RWPE2 (cell line): ENCODE results near the gene TPCN2.

Experiments used
- ATAC-seq: fragments of 200-7000 bp; cut with Tn5 transposase; 3 replicates; pipeline ENCODE4 v1.9.1; 2021; ENCODE audit warnings: low read depth
- DNase-seq: peaks from one replicate; pipeline ENCODE4 v3.0.0-alpha.2; 2020; ENCODE audit warnings: low spot score
- H3K27ac ChIP-seq: fragments of 450-650 bp; 2 replicates; pipeline ENCODE4 v1.5.1; 2017; ENCODE audit warnings: mild to moderate bottlenecking; ENCODE audit not compliant: poor library complexity, severe bottlenecking
- H3K27me3 ChIP-seq: fragments of 250-450 bp; sonication (Bioruptor Pico); 2 replicates; pipeline ENCODE4 v1.5.1; 2021; ENCODE audit warnings: mild to moderate bottlenecking, moderate library complexity; ENCODE audit not compliant: insufficient read depth, poor library complexity, severe bottlenecking
- H3K36me3 ChIP-seq: fragments of 250-450 bp; sonication (Bioruptor Pico); 2 replicates; pipeline ENCODE4 v1.5.1; 2020; ENCODE audit warnings: low read depth, mild to moderate bottlenecking, moderate library complexity
- H3K4me1 ChIP-seq: fragments of 250-450 bp; sonication (Bioruptor Pico); 2 replicates; pipeline ENCODE4 v1.5.1; 2021; ENCODE audit warnings: mild to moderate bottlenecking, moderate library complexity; ENCODE audit not compliant: insufficient read depth, poor library complexity, severe bottlenecking
- H3K4me3 ChIP-seq: fragments of 250-450 bp; sonication (Bioruptor Pico); 2 replicates; pipeline ENCODE4 v1.5.1; 2021; ENCODE audit warnings: mild to moderate bottlenecking, moderate library complexity; ENCODE audit not compliant: severe bottlenecking
- H3K9me3 ChIP-seq: fragments of 250-450 bp; sonication (Bioruptor Pico); 2 replicates; pipeline ENCODE4 v1.5.1; 2021; ENCODE audit warnings: mild to moderate bottlenecking, moderate library complexity; ENCODE audit not compliant: severe bottlenecking
- TF ChIP-seq, protein P1 (sequence below): fragments of 450-650 bp; IDR thresholded peaks from one replicate; pipeline ENCODE4 v1.5.1; 2017; ENCODE audit warnings: mild to moderate bottlenecking, moderate library complexity; ENCODE audit not compliant: poor library complexity, severe bottlenecking

TPCN2 gene

DNA sequence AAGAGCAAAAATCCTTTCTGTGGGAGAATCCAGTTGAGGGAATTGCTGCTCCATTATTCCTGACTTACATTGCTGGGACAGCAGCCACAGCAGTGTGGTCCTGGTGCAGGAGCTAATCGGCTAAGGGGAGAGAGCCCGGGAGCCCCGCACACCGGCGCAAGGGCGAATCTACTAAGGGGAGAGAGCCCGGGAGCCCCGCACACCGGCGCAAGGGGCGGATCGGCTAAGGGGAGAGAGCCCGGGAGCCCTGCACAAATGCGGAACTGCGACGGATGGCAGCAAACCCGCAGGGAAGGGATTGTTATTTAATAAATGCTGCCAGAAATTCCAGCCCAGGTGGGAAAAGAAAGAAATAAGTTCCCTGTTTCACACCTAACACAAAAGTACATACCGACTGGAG lies 43.5 kb downstream of the TPCN2 start:
- DNase-seq (no peak), ATAC-seq (no peak)
- no peak overlapping the region for H3K27ac ChIP-seq
- H3K4me1 ChIP-seq: peaks cover 3% of the 10 kb centered on the region
- H3K36me3 ChIP-seq: peaks cover 30% of the 10 kb centered on the region
- H3K4me3 ChIP-seq: no peak overlapping the region
- TF ChIP-seq, protein P1, sequence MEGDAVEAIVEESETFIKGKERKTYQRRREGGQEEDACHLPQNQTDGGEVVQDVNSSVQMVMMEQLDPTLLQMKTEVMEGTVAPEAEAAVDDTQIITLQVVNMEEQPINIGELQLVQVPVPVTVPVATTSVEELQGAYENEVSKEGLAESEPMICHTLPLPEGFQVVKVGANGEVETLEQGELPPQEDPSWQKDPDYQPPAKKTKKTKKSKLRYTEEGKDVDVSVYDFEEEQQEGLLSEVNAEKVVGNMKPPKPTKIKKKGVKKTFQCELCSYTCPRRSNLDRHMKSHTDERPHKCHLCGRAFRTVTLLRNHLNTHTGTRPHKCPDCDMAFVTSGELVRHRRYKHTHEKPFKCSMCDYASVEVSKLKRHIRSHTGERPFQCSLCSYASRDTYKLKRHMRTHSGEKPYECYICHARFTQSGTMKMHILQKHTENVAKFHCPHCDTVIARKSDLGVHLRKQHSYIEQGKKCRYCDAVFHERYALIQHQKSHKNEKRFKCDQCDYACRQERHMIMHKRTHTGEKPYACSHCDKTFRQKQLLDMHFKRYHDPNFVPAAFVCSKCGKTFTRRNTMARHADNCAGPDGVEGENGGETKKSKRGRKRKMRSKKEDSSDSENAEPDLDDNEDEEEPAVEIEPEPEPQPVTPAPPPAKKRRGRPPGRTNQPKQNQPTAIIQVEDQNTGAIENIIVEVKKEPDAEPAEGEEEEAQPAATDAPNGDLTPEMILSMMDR: no peak
- no peaks in the 10 kb centered on the region for H3K27me3 ChIP-seq
- no peaks in the 10 kb centered on the region for H3K9me3 ChIP-seq

DNA sequence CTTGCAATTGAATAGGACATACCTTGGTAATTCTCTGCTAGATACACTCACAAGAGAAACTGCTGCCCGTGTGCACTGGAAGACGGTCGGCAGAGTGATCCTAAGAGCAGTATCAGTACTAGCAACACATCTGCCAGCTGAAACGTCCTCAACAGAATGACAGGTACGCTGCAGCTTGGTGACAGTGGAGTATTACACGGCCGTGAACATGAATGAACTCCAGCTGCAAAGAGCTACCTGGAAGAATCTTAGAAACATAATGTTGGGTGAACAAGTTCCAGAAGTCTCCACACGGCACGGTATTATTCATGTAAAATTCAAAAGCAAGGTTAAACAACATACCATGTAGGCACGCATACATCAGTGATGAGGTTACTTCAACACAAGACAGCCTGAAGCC lies 44.4 kb downstream of the TPCN2 start:
- Histone ChIP-seq H3K27me3 (no peaks in the 10 kb centered on the region), H3K4me3 (no peak overlapping the region), H3K9me3 (no peaks in the 10 kb centered on the region), H3K4me1 (peaks cover 3% of the 10 kb centered on the region), H3K36me3 (peaks cover 29% of the 10 kb centered on the region), H3K27ac (no peak overlapping the region)
- DNase-seq (no peak), ATAC-seq (no peak)
- TF ChIP-seq, protein P1: no peak

DNA sequence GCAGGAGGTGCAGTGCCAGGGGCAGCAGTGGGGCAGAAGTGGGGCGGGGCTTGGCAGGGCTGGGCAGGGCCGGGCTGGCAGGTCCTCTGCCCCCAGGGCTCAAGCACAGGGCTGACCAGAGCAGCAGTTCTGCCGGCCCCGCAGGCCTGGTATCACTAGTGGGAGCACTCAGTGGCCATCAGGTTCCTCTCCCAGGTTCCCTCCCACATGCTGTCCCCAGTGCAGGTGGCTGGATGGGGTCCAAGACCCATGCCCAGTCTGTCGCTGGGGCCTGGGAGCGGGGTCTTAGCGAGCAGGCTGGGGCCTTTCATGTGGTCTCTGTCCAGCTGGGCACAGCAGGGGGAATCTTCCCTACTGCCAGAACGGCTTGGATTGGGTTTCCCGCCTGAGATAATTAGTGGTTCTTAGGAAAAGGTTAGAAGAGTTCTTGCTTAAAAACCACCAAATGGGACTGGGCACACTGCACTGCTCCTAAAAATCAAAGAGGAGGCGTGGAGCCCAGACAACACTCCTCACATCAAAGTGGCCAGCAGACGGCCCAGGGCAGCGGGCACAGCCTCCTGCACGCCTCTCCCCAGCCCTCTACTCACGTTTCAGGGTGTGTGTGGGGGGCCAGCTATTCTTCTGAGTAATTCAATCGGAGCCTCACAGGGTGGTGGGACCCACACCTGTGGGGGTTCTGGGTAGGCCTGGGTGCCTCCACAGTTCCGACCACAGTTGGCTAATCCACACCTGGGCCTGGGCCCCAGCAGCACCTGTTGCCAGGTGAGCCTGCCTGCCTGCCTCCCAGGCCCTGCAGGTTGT lies 45.6 kb downstream of the TPCN2 start:
- Histone ChIP-seq H3K36me3 (peaks cover 17% of the 10 kb centered on the region), H3K4me3 (no peak overlapping the region), H3K27ac (no peak overlapping the region), H3K4me1 (no peaks in the 10 kb centered on the region), H3K27me3 (no peaks in the 10 kb centered on the region), H3K9me3 (no peaks in the 10 kb centered on the region)
- TF ChIP-seq, protein P1: no peak
- DNase-seq (no peak), ATAC-seq (0 out of 3 replicates have a peak, but pooled peaks have one; percentile 11)

DNA sequence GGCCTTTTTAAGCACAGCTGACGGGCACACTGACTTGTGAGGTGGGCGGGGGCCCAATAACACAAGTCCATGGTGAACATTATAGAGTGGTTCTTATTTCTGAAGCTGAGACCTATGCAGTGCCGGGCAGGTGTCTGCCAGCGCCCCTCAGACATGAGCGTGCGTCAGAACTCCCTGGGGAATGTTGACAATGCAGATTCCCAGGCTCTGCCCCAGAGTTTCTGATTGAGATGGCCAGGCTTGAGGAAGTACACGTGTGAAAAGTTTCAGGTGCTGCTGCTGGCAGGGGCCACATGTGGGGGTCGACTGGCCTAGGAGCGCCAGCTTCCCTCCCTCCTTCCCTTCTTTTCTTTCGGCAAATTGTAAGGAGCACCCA lies 46.2 kb downstream of the TPCN2 start:
- Histone ChIP-seq H3K9me3 (no peaks in the 10 kb centered on the region), H3K36me3 (peaks cover 12% of the 10 kb centered on the region), H3K27ac (no peak overlapping the region), H3K4me3 (no peak overlapping the region), H3K27me3 (no peaks in the 10 kb centered on the region), H3K4me1 (no peaks in the 10 kb centered on the region)
- ATAC-seq: no peak
- no peak for DNase-seq
- TF ChIP-seq, protein P1: no peak

DNA sequence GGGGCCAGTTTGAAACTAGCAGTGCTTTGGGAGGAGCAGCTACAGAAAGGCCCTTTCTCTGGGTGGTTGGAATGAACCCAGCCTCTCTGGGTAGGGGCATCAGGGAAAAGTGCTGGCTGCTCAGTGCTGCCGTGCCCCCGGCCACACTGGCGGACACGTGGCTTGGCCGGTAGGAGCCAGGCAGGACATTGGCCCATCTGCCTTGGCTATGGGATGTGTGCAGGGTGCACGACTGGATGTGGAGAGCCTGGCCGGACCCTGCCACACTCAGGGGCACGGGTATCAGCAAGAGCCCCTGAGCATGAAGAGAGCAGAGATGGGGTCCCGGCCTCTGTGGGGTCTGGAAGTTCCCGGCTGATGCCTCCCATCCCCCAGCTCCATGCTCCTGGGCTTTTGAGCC lies 46.6 kb downstream of the TPCN2 start:
- TF ChIP-seq, protein P1: no peak
- Histone ChIP-seq H3K9me3 (no peaks in the 10 kb centered on the region), H3K4me1 (no peaks in the 10 kb centered on the region), H3K27ac (no peak overlapping the region), H3K27me3 (no peaks in the 10 kb centered on the region), H3K36me3 (peaks cover 8% of the 10 kb centered on the region), H3K4me3 (no peak overlapping the region)
- ATAC-seq: no peak
- no peak for DNase-seq
